Lower leg skin (tissue), 3 donors: Measurements from ENCODE around the gene DNAI1.

Experiments
- POLR2A ChIP-seq, 2 donors: fragments of 450-650 bp; IDR thresholded peaks; one replicate each; pipeline ENCODE4 v1.6.1; 2016 to 2017; ENCODE audit warnings: antibody characterized with exemption in 2 of 2, mild to moderate bottlenecking in 1 of 2, moderate library complexity in 1 of 2
- TF ChIP-seq, protein P1 (sequence below), 3 donors: fragments of 450-650 bp; IDR thresholded peaks; one replicate each; pipeline ENCODE4 v1.5.1; 2016; ENCODE audit warnings: antibody characterized with exemption in 3 of 3, mild to moderate bottlenecking in 3 of 3, moderate library complexity in 2 of 3

DNA sequence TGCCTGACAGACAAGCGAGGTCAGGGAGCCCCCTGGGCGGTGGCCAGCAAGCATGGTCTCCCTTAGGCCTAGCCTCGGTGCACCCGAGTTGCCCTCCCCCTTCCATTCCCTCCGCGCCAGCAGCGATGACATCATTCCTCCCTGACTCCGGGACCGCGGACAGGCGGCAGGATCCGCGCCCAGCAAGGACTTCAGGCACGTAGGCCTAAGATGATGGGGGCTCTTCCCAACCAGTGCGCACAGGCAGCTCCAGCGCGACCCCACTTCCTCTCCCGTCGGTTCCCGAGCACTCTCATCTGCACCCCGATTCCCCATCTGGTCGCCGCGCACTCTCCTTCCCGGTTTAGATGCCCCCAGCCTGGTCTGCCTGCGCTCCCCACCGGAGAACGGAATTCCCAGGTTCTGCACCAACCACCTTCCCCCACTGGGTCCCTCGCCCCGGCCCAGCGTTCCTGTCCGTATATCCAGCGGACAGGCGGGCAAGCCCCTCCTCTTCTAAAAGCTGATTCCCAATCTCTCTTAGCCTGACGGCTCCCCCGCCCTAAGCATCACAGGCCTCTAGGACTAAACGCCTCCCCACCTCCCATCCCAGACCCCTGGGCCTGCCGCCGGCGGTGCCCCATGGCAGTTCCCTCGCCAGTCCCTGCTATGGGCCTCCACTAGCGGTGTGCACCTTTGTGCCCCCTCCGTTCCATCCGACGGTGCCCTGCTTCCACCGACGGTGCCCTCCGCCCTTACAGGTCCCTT is 1.2 kb upstream of the DNAI1 start:
- TF ChIP-seq, protein P1, sequence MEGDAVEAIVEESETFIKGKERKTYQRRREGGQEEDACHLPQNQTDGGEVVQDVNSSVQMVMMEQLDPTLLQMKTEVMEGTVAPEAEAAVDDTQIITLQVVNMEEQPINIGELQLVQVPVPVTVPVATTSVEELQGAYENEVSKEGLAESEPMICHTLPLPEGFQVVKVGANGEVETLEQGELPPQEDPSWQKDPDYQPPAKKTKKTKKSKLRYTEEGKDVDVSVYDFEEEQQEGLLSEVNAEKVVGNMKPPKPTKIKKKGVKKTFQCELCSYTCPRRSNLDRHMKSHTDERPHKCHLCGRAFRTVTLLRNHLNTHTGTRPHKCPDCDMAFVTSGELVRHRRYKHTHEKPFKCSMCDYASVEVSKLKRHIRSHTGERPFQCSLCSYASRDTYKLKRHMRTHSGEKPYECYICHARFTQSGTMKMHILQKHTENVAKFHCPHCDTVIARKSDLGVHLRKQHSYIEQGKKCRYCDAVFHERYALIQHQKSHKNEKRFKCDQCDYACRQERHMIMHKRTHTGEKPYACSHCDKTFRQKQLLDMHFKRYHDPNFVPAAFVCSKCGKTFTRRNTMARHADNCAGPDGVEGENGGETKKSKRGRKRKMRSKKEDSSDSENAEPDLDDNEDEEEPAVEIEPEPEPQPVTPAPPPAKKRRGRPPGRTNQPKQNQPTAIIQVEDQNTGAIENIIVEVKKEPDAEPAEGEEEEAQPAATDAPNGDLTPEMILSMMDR (IDR thresholded peaks at IDR 0.05) = no peak
- no peak for TF ChIP-seq POLR2A (IDR thresholded peaks at IDR 0.05)
